Rectal smooth muscle tissue (tissue), 1 donor: ENCODE measurements around the gene PRPSAP2.
"Not testable (repeated sequence)": the region's sequence is repeated elsewhere in the genome, so short reads cannot be mapped to it uniquely, and the experiment has no call there.

ENCODE experiments used
- H3K27ac ChIP-seq: one replicate; pipeline ENCODE4 v1.7.0; 2013; ENCODE audit warnings: low read depth, low read length, inconsistent platforms
- H3K27me3 ChIP-seq: one replicate; pipeline ENCODE4 v1.7.0; 2013; ENCODE audit warnings: low read length; ENCODE audit not compliant: control insufficient read depth, insufficient read depth
- H3K36me3 ChIP-seq: one replicate; pipeline ENCODE4 v1.7.0; 2013; ENCODE audit warnings: low read length; ENCODE audit not compliant: control insufficient read depth, insufficient read depth
- H3K4me1 ChIP-seq: one replicate; pipeline ENCODE4 v1.7.0; 2013; ENCODE audit warnings: low read length; ENCODE audit not compliant: control insufficient read depth, insufficient read depth
- H3K4me3 ChIP-seq: one replicate; pipeline ENCODE4 v1.7.0; 2013; ENCODE audit warnings: low read length
- H3K9ac ChIP-seq: one replicate; pipeline ENCODE4 v1.7.0; 2013; ENCODE audit warnings: low read length

PRPSAP2 gene

GRCh38 chr17:18904482-18904881, 46.6 kb downstream of the PRPSAP2 start:
- Histone ChIP-seq H3K9ac (no peak overlapping the region), H3K27me3 (no peaks in the 10 kb centered on the region), H3K4me3 (no peak overlapping the region), H3K27ac (no peak overlapping the region), H3K36me3 (peaks cover 2% of the 10 kb centered on the region), H3K4me1 (no peaks in the 10 kb centered on the region)

DNA sequence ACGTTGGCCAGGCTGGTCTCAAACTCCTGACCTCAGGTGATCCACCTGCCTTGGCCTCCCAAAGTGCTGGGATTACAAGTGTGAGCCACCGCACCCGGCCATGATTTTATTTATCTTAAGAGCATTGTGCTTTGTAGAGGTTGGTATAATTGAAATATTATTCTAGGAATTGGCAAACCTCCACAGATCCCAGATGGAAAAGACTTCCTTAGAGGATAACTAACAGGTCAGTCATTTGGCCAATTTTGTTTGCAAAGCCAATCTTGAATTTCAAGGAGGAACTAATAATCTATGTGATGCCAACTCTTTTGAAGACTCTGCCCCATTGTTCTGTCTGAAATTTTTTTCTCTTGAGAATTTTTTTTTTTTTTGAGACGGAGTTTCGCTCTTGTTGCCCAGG, 47.3 kb downstream of the PRPSAP2 start:
- H3K36me3 ChIP-seq: peaks cover 2% of the 10 kb centered on the region
- no peak overlapping the region for H3K4me3 ChIP-seq

GRCh38 chr17:18910326-18910725, 52.4 kb downstream of the PRPSAP2 start:
- H3K27me3 ChIP-seq: no peaks in the 10 kb centered on the region
- H3K9ac ChIP-seq: no peak overlapping the region
- H3K27ac ChIP-seq: no peak overlapping the region
- no peak overlapping the region for H3K4me3 ChIP-seq
- no peaks in the 10 kb centered on the region for H3K4me1 ChIP-seq
- H3K36me3 ChIP-seq: peaks cover 6% of the 10 kb centered on the region

More for the DNA sequence above, 47.3 kb downstream of the PRPSAP2 start:
- H3K4me1 ChIP-seq: no peaks in the 10 kb centered on the region
- no peak overlapping the region for H3K27ac ChIP-seq
- no peaks in the 10 kb centered on the region for H3K27me3 ChIP-seq
- H3K9ac ChIP-seq: no peak overlapping the region

- Histone ChIP-seq H3K27me3 (no peaks in the 10 kb centered on the region), H3K36me3 (peaks cover 6% of the 10 kb centered on the region), H3K4me3 (no peak overlapping the region), H3K4me1 (no peaks in the 10 kb centered on the region), H3K9ac (no peak overlapping the region), H3K27ac (no peak overlapping the region)
Measured at GRCh38 chr17:18910881-18911280, 53.0 kb downstream of the PRPSAP2 start.

GRCh38 chr17:18916816-18917500, 59.0 kb downstream of the PRPSAP2 start:
- H3K4me1 ChIP-seq: peaks cover 10% of the 10 kb centered on the region
- H3K27ac ChIP-seq: no peak overlapping the region
- no peak overlapping the region for H3K4me3 ChIP-seq
- H3K36me3 ChIP-seq: peaks cover 11% of the 10 kb centered on the region
- no peak overlapping the region for H3K9ac ChIP-seq
- no peaks in the 10 kb centered on the region for H3K27me3 ChIP-seq

- Histone ChIP-seq H3K36me3 (peaks cover 11% of the 10 kb centered on the region), H3K9ac (no peak overlapping the region), H3K27me3 (no peaks in the 10 kb centered on the region), H3K4me3 (no peak overlapping the region), H3K4me1 (peaks cover 14% of the 10 kb centered on the region), H3K27ac (no peak overlapping the region)
Measured at GRCh38 chr17:18917506-18918032, 59.6 kb downstream of the PRPSAP2 start.

DNA sequence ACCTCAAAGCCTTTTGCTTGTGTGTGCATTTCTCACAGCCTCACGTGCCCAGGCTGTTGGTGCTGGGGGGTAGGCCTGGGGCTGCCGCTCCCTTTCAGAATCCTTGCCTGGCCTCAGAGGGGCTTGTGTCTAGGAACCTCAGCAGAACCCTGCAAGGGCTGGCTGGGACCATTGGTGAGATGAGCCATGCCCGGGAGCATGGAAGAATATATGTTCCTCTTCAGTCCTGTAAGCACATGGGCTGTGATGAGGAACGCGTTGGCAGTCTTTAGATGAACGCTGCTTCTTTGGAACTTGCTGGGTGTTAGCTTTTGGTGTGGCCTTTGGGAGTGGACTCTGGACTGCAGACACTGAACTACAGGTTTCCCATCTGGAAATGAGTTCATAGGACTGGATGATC, 62.0 kb downstream of the PRPSAP2 start:
- Histone ChIP-seq H3K4me1 (peaks cover 14% of the 10 kb centered on the region), H3K27me3 (no peaks in the 10 kb centered on the region), H3K4me3 (no peak overlapping the region), H3K27ac (peak overlapping the region; percentile 40), H3K9ac (no peak overlapping the region), H3K36me3 (peaks cover 4% of the 10 kb centered on the region)

DNA sequence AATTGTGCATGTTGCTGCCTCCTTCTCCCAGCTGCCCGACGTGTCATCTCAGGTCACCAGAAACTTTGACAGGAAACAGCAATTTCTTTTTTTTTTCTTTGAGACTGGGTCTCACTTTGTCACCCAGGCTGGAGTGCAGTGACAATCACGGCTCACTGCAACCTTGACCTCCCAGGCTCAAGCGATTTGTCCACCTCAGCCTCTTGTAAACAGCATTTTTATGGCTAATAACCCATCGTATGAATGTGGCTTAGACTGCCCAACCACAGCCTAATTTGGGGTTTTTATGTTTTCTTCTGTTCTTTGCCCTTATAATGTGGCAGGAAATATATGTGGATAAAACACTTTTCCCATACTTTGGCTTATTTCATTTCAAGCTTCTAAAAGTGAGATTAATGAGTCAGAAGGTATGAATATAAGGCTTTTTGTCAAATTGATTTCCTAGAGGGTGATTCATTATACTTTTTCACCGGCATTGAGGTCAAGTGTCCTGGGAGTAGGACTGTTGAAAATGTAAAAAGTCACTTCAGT, 63.0 kb downstream of the PRPSAP2 start:
- Histone ChIP-seq H3K4me3 (no peak overlapping the region), H3K9ac (no peak overlapping the region), H3K27me3 (no peaks in the 10 kb centered on the region), H3K4me1 (peaks cover 14% of the 10 kb centered on the region), H3K36me3 (peaks cover 4% of the 10 kb centered on the region), H3K27ac (peak overlapping the region; percentile 38)

- H3K27me3 ChIP-seq: no peaks in the 10 kb centered on the region
- H3K9ac ChIP-seq: no peak overlapping the region
- peak overlapping the region; percentile 38 for H3K27ac ChIP-seq
- peaks cover 14% of the 10 kb centered on the region for H3K4me1 ChIP-seq
- H3K4me3 ChIP-seq: no peak overlapping the region
- peaks cover 5% of the 10 kb centered on the region for H3K36me3 ChIP-seq
Measured at GRCh38 chr17:18921485-18921884, 63.6 kb downstream of the PRPSAP2 start.

- Histone ChIP-seq H3K27me3 (no peaks in the 10 kb centered on the region), H3K4me1 (peaks cover 14% of the 10 kb centered on the region), H3K4me3 (no peak overlapping the region), H3K27ac (peak overlapping the region; percentile 38), H3K36me3 (peaks cover 7% of the 10 kb centered on the region), H3K9ac (no peak overlapping the region)
Measured at GRCh38 chr17:18921912-18922451, 64.1 kb downstream of the PRPSAP2 start.

DNA sequence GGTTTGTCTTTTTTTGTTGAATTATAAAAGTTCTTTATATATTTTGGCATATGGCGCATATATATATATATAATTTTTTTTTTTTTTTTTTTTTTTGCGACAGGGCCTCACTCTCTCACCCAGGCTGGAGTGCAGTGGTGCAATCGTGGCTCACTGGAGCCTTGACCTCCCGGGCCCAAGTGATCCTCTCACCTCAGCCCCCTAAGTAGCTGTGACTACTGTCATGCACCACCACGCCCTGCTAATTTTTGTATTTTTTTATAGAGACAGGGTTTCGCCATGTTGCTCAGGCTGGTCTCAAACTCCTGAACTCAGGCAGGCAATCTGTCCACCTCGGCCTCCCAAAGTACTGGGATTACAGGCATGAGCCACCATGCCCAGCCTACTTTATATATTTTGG, 64.7 kb downstream of the PRPSAP2 start:
- not testable (repeated sequence) for H3K36me3 ChIP-seq, H3K9ac ChIP-seq, H3K27me3 ChIP-seq, H3K4me3 ChIP-seq, H3K27ac ChIP-seq
- H3K4me1 ChIP-seq: peaks cover 14% of the 10 kb centered on the region

DNA sequence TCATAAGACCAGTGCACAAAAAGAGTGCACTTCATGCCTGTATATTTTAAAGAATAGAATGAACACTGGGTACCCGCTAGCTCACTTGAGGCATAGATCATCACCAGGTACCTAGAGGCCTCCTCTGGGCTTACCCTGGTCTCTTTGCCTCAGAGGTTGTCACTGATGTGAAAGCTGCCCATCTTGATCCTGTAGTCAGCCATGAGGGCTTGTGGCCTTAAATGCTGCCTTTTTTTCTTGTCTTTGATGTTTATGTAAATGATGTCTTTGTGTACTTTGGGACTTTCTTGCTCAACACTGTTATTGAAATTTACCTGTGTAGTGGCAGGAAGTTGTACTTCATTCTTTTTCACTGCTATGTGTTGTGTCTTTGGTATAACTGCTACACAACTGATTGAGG, 67.3 kb downstream of the PRPSAP2 start:
- Histone ChIP-seq H3K4me3 (no peak overlapping the region), H3K4me1 (peaks cover 14% of the 10 kb centered on the region), H3K27me3 (no peaks in the 10 kb centered on the region), H3K9ac (no peak overlapping the region), H3K36me3 (peaks cover 5% of the 10 kb centered on the region), H3K27ac (no peak overlapping the region)
